Fibroblast of mammary gland (primary cell): ENCODE results near the gene RPAP2.
A peak's percentile ranks its signal among the peaks of the same experiment; 100 is the strongest.
"Not testable (repeated sequence)": the region's sequence is repeated elsewhere in the genome, so short reads cannot be mapped to it uniquely, and the experiment has no call there.

ENCODE experiments used
- DNase-seq: peaks from one replicate; pipeline ENCODE4 v3.0.0-alpha.2; 2010; ENCODE audit warnings: low read depth
- H3K4me3 ChIP-seq: 2 replicates; pipeline ENCODE4 v1.5.1; 2011; ENCODE audit warnings: low read depth, mild to moderate bottlenecking, low read length, moderate library complexity; ENCODE audit not compliant: control insufficient read depth
- CTCF ChIP-seq: conservative IDR thresholded peaks from 2 replicates; pipeline ENCODE4 v1.5.1; 2011; ENCODE audit warnings: low read depth, low read length, inconsistent platforms; ENCODE audit not compliant: control insufficient read depth, insufficient read depth

RPAP2 gene

GRCh38 chr1:92298573-92299476, at the start of gene RPAP2, which contains the start of gene GLMN:
Gene RPAP2, plus strand, starts transcription at chr1:92299059. Its CDS starts 15 bp downstream, at chr1:92299074.
Gene GLMN, minus strand, starts transcription at chr1:92298987. Its CDS starts 988 bp downstream, at chr1:92297999.
- peak within 1 kb of the TSS; percentile 88 for H3K4me3 ChIP-seq
- peak; percentile 77 for DNase-seq
- no peak for TF ChIP-seq CTCF

- H3K4me3 ChIP-seq: not testable (repeated sequence)
These were observed 44.1 kb upstream of the RPAP2 start for GRCh38 chr1:92254714-92255113.

GRCh38 chr1:92259350-92259749, 39.5 kb upstream of the RPAP2 start:
- TF ChIP-seq CTCF: no peak
- no peak overlapping the region for H3K4me3 ChIP-seq
- peak; percentile 44 for DNase-seq

More at GRCh38 chr1:92254714-92255113, 44.1 kb upstream of the RPAP2 start:
- not testable (repeated sequence) for DNase-seq

GRCh38 chr1:92262516-92262915, 36.3 kb upstream of the RPAP2 start:
- no peak for TF ChIP-seq CTCF
- no peak for DNase-seq
- H3K4me3 ChIP-seq: no peak overlapping the region

- TF ChIP-seq CTCF: no peak
- no peak for DNase-seq
- no peak overlapping the region for H3K4me3 ChIP-seq
These were observed 25.8 kb upstream of the RPAP2 start for GRCh38 chr1:92273039-92273438.

- peak; percentile 51 for DNase-seq
- no peak for TF ChIP-seq CTCF
- H3K4me3 ChIP-seq: no peak overlapping the region
These were observed 23.9 kb upstream of the RPAP2 start for GRCh38 chr1:92274939-92275338.

GRCh38 chr1:92276082-92276481, 22.8 kb upstream of the RPAP2 start:
- no peak for TF ChIP-seq CTCF
- H3K4me3 ChIP-seq: no peak overlapping the region
- no peak for DNase-seq
